ENCODE results near the gene RNF125. TPM values are rescaled to one million over a fixed set of nuclear protein-coding genes. Genes with fewer than 3 reads are reported as not detected.
A peak's percentile ranks its signal among the peaks of the same experiment; 100 is the strongest.

RNF125 gene
- polyA plus RNA-seq, result 10 to 100 TPM in 3 of 4 donors, 1 to 10 TPM in 1; 8.6 to 21.5 (median 11.4) TPM
- long read RNA-seq, donor 1, result 0 reads
- long read RNA-seq, donor 2, result 0 reads
- long read RNA-seq, donor 3, result 0 reads
- long read RNA-seq, donor 4, result 0 reads
- long read RNA-seq, donor 5, result 0 reads
- long read RNA-seq, donor 6, full-length matches to known transcripts, result 1 of 1 reads
- long read RNA-seq, donor 6, partial matches to known transcripts, result 0 of 1 reads
- long read RNA-seq, donor 6, other reads (novel, unspliced or antisense), result 0 of 1 reads
- long read RNA-seq, donor 7, full-length matches to known transcripts, result 2 of 2 reads
- long read RNA-seq, donor 7, partial matches to known transcripts, result 0 of 2 reads
- long read RNA-seq, donor 7, other reads (novel, unspliced or antisense), result 0 of 2 reads
- long read RNA-seq, donor 8, result 0 reads
- long read RNA-seq, donor 9, result 0 reads
- long read RNA-seq, donor 10, full-length matches to known transcripts, result 2 of 2 reads
- long read RNA-seq, donor 10, partial matches to known transcripts, result 0 of 2 reads
- long read RNA-seq, donor 10, other reads (novel, unspliced or antisense), result 0 of 2 reads

GRCh38 chr18:32018331-32019250 is at the start of gene RNF125:
Gene RNF125 (plus strand): TSS chr18:32018825. CDS start chr18:32018864, 39 bp downstream.
- 0 to 1% (median 0%) methylated on average over 59 to 66 of the region's 66 CpGs for WGBS, 3 donors
- peaks cover 4 to 28% (median 9%) of the 10 kb centered on the region in 3 donors for H3K4me1 ChIP-seq (ENCODE audit: control insufficient read depth in 3 of 3, insufficient read depth in 2 of 3, low read depth in 1 of 3, low read length in 2 of 3)
- DNase-seq, result peak; percentile 93 to 98
- no peak for FAIRE-seq
- H3K4me3 ChIP-seq (ENCODE audit: low read depth in 1 of 3, low read length in 3 of 3), result peak within 1 kb of the TSS; percentile 60 to 77 (median 71)
- no peaks in the 10 kb centered on the region for H3K9me3 ChIP-seq (ENCODE audit: control insufficient read depth in 2 of 2, insufficient read depth in 1 of 2, low read depth in 1 of 2, low read length in 1 of 2)
- no peaks in the 10 kb centered on the region for H3K36me3 ChIP-seq (ENCODE audit: control insufficient read depth in 3 of 3, insufficient read depth in 2 of 3, low read depth in 1 of 3, low read length in 3 of 3)
- H3K27ac ChIP-seq (ENCODE audit: low read depth in 1 of 3, low read length in 2 of 3), result peak within 1 kb of the TSS; percentile 89 to 98 (median 96)
- H3K27me3 ChIP-seq (ENCODE audit: control insufficient read depth in 3 of 3, insufficient read depth in 3 of 3, low read length in 3 of 3), result no peaks in the 10 kb centered on the region

DNA sequence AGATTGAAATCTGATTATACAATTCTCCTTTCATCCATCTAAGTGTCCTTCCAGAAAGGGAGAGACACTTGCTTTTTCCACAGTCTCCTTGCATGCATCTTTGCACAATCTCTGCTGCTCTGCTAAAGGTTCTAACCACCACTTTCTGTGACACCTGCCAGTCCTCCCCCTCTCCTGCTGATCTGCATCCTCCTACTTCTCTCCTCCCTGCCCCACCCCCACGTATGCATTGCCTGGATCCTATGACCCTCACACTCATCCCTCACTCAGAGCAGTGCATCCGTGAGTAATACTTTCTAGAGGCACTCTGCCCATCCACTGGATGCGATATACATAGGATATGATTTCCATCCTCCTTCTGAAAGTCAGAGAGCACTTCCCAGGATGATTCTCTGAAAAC is 48.0 kb upstream of the RNF125 start:
- DNase-seq (no peak), FAIRE-seq (no peak)
- Histone ChIP-seq H3K27ac (ENCODE audit: low read depth in 1 of 3, low read length in 2 of 3) (no peak overlapping the region), H3K36me3 (ENCODE audit: control insufficient read depth in 3 of 3, insufficient read depth in 2 of 3, low read depth in 1 of 3, low read length in 3 of 3) (no peaks in the 10 kb centered on the region), H3K4me3 (ENCODE audit: low read depth in 1 of 3, low read length in 3 of 3) (no peak overlapping the region), H3K9me3 (ENCODE audit: control insufficient read depth in 2 of 2, insufficient read depth in 1 of 2, low read depth in 1 of 2, low read length in 1 of 2) (peaks cover 0 to 28% of the 10 kb centered on the region in 2 donors), H3K4me1 (ENCODE audit: control insufficient read depth in 3 of 3, insufficient read depth in 2 of 3, low read depth in 1 of 3, low read length in 2 of 3) (peaks cover 0 to 6% (median 0%) of the 10 kb centered on the region in 3 donors), H3K27me3 (ENCODE audit: control insufficient read depth in 3 of 3, insufficient read depth in 3 of 3, low read length in 3 of 3) (no peaks in the 10 kb centered on the region)
- 70 to 81% (median 77%) methylated on average over 3 of the region's 3 CpGs for WGBS, 3 donors

GRCh38 chr18:31973929-31974546 is 44.6 kb upstream of the RNF125 start:
- 95 to 99% (median 99%) methylated on average over 4 of the region's 4 CpGs for WGBS, 3 donors
- peaks cover 0 to 36% of the 10 kb centered on the region in 2 donors for H3K9me3 ChIP-seq (ENCODE audit: control insufficient read depth in 2 of 2, insufficient read depth in 1 of 2, low read depth in 1 of 2, low read length in 1 of 2)
- H3K4me3 ChIP-seq (ENCODE audit: low read depth in 1 of 3, low read length in 3 of 3), result no peak overlapping the region
- DNase-seq (no peak), FAIRE-seq (no peak)
- no peaks in the 10 kb centered on the region for H3K27me3 ChIP-seq (ENCODE audit: control insufficient read depth in 3 of 3, insufficient read depth in 3 of 3, low read length in 3 of 3)
- H3K27ac ChIP-seq (ENCODE audit: low read depth in 1 of 3, low read length in 2 of 3), result no peak overlapping the region
- H3K36me3 ChIP-seq (ENCODE audit: control insufficient read depth in 3 of 3, insufficient read depth in 2 of 3, low read depth in 1 of 3, low read length in 3 of 3), result no peaks in the 10 kb centered on the region
- no peaks in the 10 kb centered on the region for H3K4me1 ChIP-seq (ENCODE audit: control insufficient read depth in 3 of 3, insufficient read depth in 2 of 3, low read depth in 1 of 3, low read length in 2 of 3)

DNA sequence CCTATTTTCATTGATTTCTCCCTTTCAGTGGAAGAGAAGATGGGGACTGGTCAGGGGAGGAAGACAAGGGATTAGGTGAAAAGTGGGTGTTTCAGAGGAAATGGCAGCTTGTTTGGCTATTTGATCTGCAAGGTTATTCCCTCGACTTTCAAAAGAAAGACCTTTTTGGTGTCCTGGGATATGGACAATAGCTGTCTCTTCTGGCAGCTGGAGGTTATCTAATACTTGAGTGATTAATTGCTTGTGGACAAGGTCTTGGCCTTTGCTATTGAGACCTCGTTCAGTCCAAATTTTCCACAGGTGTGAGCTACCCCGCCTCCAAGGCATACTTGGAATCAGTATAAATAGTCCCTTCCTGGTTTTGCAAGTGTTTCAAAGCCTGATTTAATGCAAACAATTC is 42.4 kb upstream of the RNF125 start:
- Histone ChIP-seq H3K27ac (ENCODE audit: low read depth in 1 of 3, low read length in 2 of 3) (no peak overlapping the region), H3K36me3 (ENCODE audit: control insufficient read depth in 3 of 3, insufficient read depth in 2 of 3, low read depth in 1 of 3, low read length in 3 of 3) (no peaks in the 10 kb centered on the region), H3K9me3 (ENCODE audit: control insufficient read depth in 2 of 2, insufficient read depth in 1 of 2, low read depth in 1 of 2, low read length in 1 of 2) (peaks cover 0 to 38% of the 10 kb centered on the region in 2 donors), H3K27me3 (ENCODE audit: control insufficient read depth in 3 of 3, insufficient read depth in 3 of 3, low read length in 3 of 3) (no peaks in the 10 kb centered on the region), H3K4me1 (ENCODE audit: control insufficient read depth in 3 of 3, insufficient read depth in 2 of 3, low read depth in 1 of 3, low read length in 2 of 3) (no peaks in the 10 kb centered on the region), H3K4me3 (ENCODE audit: low read depth in 1 of 3, low read length in 3 of 3) (no peak overlapping the region)
- DNase-seq (no peak), FAIRE-seq (no peak)
- 72 to 77% (median 73%) methylated on average over 3 of the region's 3 CpGs for WGBS, 3 donors

DNA sequence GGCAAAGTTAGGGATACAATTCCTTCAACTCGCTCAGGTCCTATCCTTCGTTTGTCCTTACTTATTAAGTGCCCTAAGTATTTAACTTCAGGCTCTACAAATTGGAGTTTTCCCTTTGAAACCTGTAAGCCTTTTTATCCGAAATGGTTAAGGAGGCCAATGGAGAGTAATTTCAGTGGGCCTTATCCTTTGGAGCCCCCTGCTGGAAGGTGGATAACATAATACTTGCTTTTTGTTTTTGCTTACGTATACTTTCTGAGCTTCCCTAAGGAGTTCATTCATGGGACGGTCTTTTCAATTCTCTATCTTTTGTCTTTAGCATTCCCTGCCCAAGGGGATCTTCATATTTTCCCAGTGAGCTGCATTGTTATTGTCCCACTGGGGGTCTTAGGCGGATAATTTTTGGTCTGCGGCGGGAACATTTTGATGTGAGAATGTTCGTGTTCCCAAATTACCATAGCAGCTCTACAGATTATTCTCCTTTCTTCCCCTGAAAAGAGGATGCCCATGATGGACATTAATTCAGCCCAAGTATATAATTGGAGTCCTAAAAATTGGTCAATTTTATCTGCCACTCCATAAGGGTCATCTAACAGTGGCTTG is 41.3 kb upstream of the RNF125 start:
- FAIRE-seq, result no peak
- Histone ChIP-seq H3K36me3 (ENCODE audit: control insufficient read depth in 3 of 3, insufficient read depth in 2 of 3, low read depth in 1 of 3, low read length in 3 of 3) (no peaks in the 10 kb centered on the region), H3K9me3 (ENCODE audit: control insufficient read depth in 2 of 2, insufficient read depth in 1 of 2, low read depth in 1 of 2, low read length in 1 of 2) (peaks cover 0 to 38% of the 10 kb centered on the region in 2 donors), H3K4me1 (ENCODE audit: control insufficient read depth in 3 of 3, insufficient read depth in 2 of 3, low read depth in 1 of 3, low read length in 2 of 3) (no peaks in the 10 kb centered on the region), H3K27me3 (ENCODE audit: control insufficient read depth in 3 of 3, insufficient read depth in 3 of 3, low read length in 3 of 3) (no peaks in the 10 kb centered on the region), H3K27ac (ENCODE audit: low read depth in 1 of 3, low read length in 2 of 3) (no peak overlapping the region), H3K4me3 (ENCODE audit: low read depth in 1 of 3, low read length in 3 of 3) (no peak overlapping the region)
- WGBS, 3 donors, result 64 to 74% (median 66%) methylated on average over 9 of the region's 9 CpGs
- DNase-seq, result peak; percentile 51 to 84

DNA sequence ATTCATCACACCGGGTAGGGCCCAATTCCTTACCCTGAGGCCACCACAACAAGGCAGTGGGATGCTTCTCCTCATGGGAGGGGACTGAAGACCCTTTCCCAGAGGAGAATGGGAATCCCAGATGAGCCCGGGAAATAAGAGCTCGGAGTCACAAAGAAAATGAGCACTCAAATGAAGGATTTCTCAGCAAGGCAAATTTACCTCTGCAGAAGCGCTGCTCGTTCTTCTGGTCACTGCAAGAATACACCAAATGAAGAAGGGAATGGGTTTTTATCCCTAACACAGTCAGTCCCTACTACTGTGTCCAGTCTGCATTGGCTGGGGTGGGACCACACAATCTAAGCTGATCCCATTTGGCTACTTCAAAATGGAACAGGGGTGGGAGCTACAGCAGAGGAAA is 40.0 kb upstream of the RNF125 start:
- FAIRE-seq (no peak), DNase-seq (no peak)

DNA sequence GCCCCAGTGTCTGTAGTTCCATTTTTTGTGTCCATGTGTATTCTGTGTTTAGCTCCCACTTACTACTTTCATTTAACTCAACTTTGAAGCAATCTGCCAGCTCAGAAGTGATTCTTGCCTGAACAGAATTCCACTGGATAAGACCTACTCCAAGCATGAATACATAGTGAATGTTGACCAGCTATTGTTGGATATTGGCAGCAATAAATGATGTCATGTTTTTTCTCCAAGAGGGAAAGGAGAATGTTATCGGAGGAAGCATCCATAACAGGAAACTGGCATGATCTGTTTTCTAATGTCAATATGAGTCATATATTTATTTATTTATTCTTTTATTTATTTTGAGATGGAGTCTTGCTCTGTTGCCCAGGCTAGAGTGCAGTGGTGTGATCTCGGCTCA is 38.9 kb upstream of the RNF125 start:
- H3K4me1 ChIP-seq (ENCODE audit: control insufficient read depth in 3 of 3, insufficient read depth in 2 of 3, low read depth in 1 of 3, low read length in 2 of 3), result peaks cover 0 to 7% (median 0%) of the 10 kb centered on the region in 3 donors
- H3K36me3 ChIP-seq (ENCODE audit: control insufficient read depth in 3 of 3, insufficient read depth in 2 of 3, low read depth in 1 of 3, low read length in 3 of 3), result no peaks in the 10 kb centered on the region
- 50 to 70% (median 69%) methylated on average over 2 of the region's 2 CpGs for WGBS, 3 donors
- no peaks in the 10 kb centered on the region for H3K27me3 ChIP-seq (ENCODE audit: control insufficient read depth in 3 of 3, insufficient read depth in 3 of 3, low read length in 3 of 3)
- H3K27ac ChIP-seq (ENCODE audit: low read depth in 1 of 3, low read length in 2 of 3), result peak overlapping the region in 2 of 3 donors; percentile 8 to 65
- H3K9me3 ChIP-seq (ENCODE audit: control insufficient read depth in 2 of 2, insufficient read depth in 1 of 2, low read depth in 1 of 2, low read length in 1 of 2), result peaks cover 0 to 17% of the 10 kb centered on the region in 2 donors
- no peak for FAIRE-seq
- no peak overlapping the region for H3K4me3 ChIP-seq (ENCODE audit: low read depth in 1 of 3, low read length in 3 of 3)
- peak; percentile 9 to 67 for DNase-seq

More for the DNA sequence above, 40.0 kb upstream of the RNF125 start:
- Histone ChIP-seq H3K36me3 (ENCODE audit: control insufficient read depth in 3 of 3, insufficient read depth in 2 of 3, low read depth in 1 of 3, low read length in 3 of 3) (no peaks in the 10 kb centered on the region), H3K9me3 (ENCODE audit: control insufficient read depth in 2 of 2, insufficient read depth in 1 of 2, low read depth in 1 of 2, low read length in 1 of 2) (peaks cover 0 to 26% of the 10 kb centered on the region in 2 donors), H3K27me3 (ENCODE audit: control insufficient read depth in 3 of 3, insufficient read depth in 3 of 3, low read length in 3 of 3) (no peaks in the 10 kb centered on the region), H3K4me3 (ENCODE audit: low read depth in 1 of 3, low read length in 3 of 3) (no peak overlapping the region), H3K4me1 (ENCODE audit: control insufficient read depth in 3 of 3, insufficient read depth in 2 of 3, low read depth in 1 of 3, low read length in 2 of 3) (peaks cover 0 to 5% (median 0%) of the 10 kb centered on the region in 3 donors), H3K27ac (ENCODE audit: low read depth in 1 of 3, low read length in 2 of 3) (no peak overlapping the region)
- WGBS, 3 donors, result 92 to 97% (median 92%) methylated on average over 5 of the region's 5 CpGs

Measured in small intestine (tissue), 16 donors.